Activated naive CD8-positive, alpha-beta T cell treated with anti-CD3 and anti-CD28 coated beads for 36 hours (primary cell): ENCODE results near the gene C1D. TPM values are rescaled to one million over a fixed set of nuclear protein-coding genes. Genes with fewer than 3 reads are reported as not detected.

Source experiments
- DNase-seq: peaks from one replicate; pipeline ENCODE4 v3.0.0; 2021
- H3K27ac Mint-ChIP-seq: one replicate; pipeline ENCODE4 v1.8.0; 2022; ENCODE audit warnings: mild to moderate bottlenecking, moderate library complexity, mixed read lengths
- H3K27me3 Mint-ChIP-seq: one replicate; pipeline ENCODE4 v1.8.0; 2022; ENCODE audit warnings: mild to moderate bottlenecking, mixed read lengths
- H3K36me3 Mint-ChIP-seq: one replicate; pipeline ENCODE4 v1.8.0; 2021; ENCODE audit warnings: mild to moderate bottlenecking, mixed read lengths
- H3K4me1 Mint-ChIP-seq: one replicate; pipeline ENCODE4 v1.8.0; 2021; ENCODE audit warnings: mixed read lengths
- H3K4me3 Mint-ChIP-seq: one replicate; pipeline ENCODE4 v1.8.0; 2022; ENCODE audit warnings: mild to moderate bottlenecking, moderate library complexity, mixed read lengths
- H3K9me3 Mint-ChIP-seq: one replicate; pipeline ENCODE4 v1.8.0; 2022; ENCODE audit warnings: mixed read lengths
- total RNA-seq, 2 experiments: library from RNA; stranded (reverse); gene quantifications; one replicate each; pipeline ENCODE4 v1.2.3, GENCODE V29; 2021

C1D gene
- total RNA-seq, 2 experiments from 2014 or later, result 34.1 to 39.6 TPM

DNA sequence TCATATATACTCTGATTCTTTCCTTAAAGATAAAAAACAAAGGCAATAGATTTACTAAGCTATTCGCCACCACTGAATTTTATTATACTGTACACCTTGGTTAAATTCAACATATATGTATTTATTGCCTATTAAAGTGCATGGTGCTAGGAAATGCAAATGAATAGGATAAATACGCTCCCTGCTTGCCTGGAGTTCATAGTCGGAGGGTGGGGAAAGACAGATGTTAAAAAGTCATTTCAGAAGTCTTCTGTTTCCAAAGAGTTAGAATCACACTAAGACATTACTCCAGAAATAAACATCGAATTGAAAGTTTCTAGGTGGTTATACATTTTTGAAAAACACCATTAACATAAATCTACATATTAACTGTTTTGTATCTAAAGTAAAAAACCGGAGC lies 19.8 kb downstream of the C1D start:
- peaks cover 3% of the 10 kb centered on the region for H3K36me3 Mint-ChIP-seq
- DNase-seq, result no peak
- H3K27me3 Mint-ChIP-seq, result no peaks in the 10 kb centered on the region
- H3K9me3 Mint-ChIP-seq, result no peaks in the 10 kb centered on the region
- H3K4me3 Mint-ChIP-seq, result no peak overlapping the region
- no peak overlapping the region for H3K27ac Mint-ChIP-seq
- no peaks in the 10 kb centered on the region for H3K4me1 Mint-ChIP-seq

DNA sequence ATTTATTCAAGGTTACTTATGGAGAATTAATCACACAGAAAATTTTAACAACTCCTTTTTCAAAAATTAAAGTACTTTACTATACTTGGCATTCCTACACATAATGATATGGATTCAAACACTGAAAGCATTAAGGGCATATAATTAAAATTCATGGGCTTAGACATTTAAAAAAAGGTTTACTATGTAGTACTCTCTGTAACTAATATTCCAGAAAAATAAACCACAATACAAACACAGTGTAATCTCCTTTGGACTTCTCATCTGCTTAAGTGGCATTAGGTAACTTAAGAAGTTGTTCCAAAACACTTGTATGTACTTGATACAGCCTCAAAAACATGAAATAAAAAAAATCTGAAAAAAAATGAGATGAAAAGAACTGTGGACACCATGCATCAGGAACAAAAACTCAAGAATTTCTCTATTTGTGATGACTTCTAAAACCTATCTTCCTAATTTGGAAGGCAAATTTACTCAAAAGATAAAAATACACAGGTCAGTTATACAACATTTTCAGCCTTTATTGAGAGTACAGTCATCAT lies 21.0 kb downstream of the C1D start:
- Mint-ChIP-seq H3K4me1 (no peaks in the 10 kb centered on the region), H3K9me3 (no peaks in the 10 kb centered on the region)

DNA sequence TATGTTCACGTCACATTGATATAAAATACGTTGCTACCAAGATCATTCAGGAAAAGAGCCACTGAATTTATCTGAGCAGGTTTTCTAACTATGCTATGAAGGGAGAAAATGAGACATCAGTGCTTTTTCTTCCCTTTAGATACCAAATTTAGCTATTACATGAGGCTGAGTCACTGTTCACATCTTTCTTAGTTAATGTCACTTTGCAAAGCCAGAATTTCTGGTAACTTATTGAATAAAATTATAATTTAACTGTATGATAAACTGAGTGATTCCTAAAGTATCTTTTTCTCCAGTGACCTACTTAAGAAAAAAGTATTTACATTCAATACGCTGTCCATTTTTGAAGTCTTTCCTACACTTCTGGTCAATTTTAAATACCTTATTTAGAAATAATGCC lies 22.7 kb downstream of the C1D start:
- H3K4me1 Mint-ChIP-seq, result peaks cover 2% of the 10 kb centered on the region

More for the DNA sequence above, 21.0 kb downstream of the C1D start:
- DNase-seq, result no peak
- Mint-ChIP-seq H3K27ac (no peak overlapping the region), H3K36me3 (peaks cover 3% of the 10 kb centered on the region), H3K4me3 (no peak overlapping the region), H3K27me3 (no peaks in the 10 kb centered on the region)

DNA sequence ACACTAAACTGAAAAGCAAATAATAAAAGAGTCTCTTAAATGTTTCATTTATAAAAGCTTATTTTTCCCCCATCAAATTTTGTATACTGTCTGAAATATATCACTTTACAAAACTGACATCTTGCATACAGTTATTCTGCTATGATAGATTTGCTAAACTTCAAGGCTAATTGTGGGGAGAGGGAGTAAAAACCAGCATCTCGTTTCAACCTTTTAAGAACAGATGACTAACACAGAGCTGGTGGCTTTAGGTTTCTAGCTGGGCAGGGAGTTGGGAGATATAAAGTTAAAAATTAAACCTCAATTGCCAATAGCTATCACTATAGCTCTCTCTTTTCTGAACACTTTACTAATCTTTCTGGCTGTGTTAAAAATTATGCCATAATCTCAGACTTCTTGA lies 23.5 kb downstream of the C1D start:
- H3K4me3 Mint-ChIP-seq, result no peak overlapping the region

More for the DNA sequence above, 22.7 kb downstream of the C1D start:
- Mint-ChIP-seq H3K27me3 (no peaks in the 10 kb centered on the region), H3K9me3 (no peaks in the 10 kb centered on the region), H3K27ac (no peak overlapping the region), H3K36me3 (peaks cover 2% of the 10 kb centered on the region), H3K4me3 (no peak overlapping the region)
- no peak for DNase-seq

DNA sequence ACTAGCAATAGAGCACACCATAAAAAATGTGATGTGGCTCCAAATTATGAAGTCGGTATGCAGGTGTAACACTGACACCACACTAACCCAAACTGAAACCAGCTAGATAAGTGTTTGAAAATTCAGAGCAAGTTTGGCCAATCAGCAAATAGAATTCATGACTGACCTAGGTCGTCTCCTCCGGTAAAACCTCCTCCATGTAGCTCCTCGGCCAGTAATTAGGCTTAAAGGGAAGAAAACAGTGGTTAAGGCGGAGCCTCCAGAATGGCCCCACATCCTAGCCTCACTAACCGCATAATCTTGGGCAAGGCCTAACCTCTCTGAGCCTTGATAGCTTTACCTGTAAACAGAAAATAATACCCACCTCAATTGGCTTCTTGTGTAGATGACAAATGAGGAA lies 30.1 kb downstream of the C1D start:
- no peak for DNase-seq
- no peaks in the 10 kb centered on the region for H3K9me3 Mint-ChIP-seq

More for the DNA sequence above, 23.5 kb downstream of the C1D start:
- H3K9me3 Mint-ChIP-seq, result no peaks in the 10 kb centered on the region
- DNase-seq, result no peak
- peaks cover 2% of the 10 kb centered on the region for H3K4me1 Mint-ChIP-seq
- no peak overlapping the region for H3K27ac Mint-ChIP-seq
- peaks cover 2% of the 10 kb centered on the region for H3K36me3 Mint-ChIP-seq
- H3K27me3 Mint-ChIP-seq, result no peaks in the 10 kb centered on the region

DNA sequence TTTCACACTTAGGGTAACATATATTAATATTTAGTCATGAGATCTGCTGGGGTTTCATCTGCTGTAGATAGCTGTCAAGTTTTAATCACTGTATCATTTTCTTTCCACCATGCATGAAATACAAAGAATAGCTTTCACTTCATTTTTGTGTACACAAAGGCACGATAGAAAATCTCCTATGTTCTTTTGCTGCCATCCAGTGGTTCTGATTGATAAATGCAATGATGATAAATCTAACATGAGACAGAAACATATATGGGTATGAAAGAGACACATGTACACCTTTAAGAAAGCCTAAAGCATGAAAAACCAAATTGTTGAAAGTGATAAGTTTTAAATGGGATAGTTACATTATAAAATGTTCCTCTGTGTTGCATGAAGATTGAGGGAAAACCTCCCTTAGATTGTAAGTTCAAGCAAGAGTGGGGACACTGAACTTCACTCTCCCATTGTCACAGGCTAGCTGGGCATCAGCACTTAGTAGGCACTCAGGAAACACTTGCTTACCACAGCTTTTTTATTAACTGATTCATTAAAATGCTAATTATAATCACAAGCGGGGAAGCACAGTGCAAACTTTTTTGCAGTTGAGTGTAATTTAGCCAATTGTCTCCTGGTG lies 31.2 kb downstream of the C1D start:
- Mint-ChIP-seq H3K27ac (no peak overlapping the region), H3K36me3 (no peaks in the 10 kb centered on the region), H3K4me1 (peaks cover 2% of the 10 kb centered on the region), H3K4me3 (no peak overlapping the region), H3K9me3 (no peaks in the 10 kb centered on the region), H3K27me3 (peaks cover 3% of the 10 kb centered on the region)
- DNase-seq, result no peak

More for the DNA sequence above, 30.1 kb downstream of the C1D start:
- Mint-ChIP-seq H3K27ac (no peak overlapping the region), H3K4me1 (peaks cover 2% of the 10 kb centered on the region), H3K27me3 (no peaks in the 10 kb centered on the region), H3K36me3 (no peaks in the 10 kb centered on the region), H3K4me3 (no peak overlapping the region)

DNA sequence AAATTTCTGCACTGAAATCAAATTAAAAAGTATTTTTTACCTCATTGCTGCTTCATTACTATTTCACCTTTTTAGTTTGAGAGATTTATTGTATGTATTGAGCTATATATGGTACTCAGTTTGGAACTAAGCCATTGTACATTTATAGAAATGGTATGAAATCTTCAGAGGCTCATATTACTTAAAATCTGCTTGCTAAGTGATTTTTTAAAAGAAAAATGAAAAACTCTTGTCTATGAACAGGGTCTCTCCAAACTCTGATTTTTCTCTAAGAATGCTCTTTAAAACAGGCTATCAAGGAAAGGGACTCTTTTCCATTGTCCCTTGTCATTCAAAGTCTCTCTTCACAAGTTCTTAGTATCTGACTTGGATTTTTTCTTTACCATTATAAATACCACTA lies 31.8 kb downstream of the C1D start:
- peaks cover 9% of the 10 kb centered on the region for H3K27me3 Mint-ChIP-seq
- H3K4me1 Mint-ChIP-seq, result no peaks in the 10 kb centered on the region
- H3K9me3 Mint-ChIP-seq, result no peaks in the 10 kb centered on the region
- no peak for DNase-seq
- H3K36me3 Mint-ChIP-seq, result no peaks in the 10 kb centered on the region
- no peak overlapping the region for H3K4me3 Mint-ChIP-seq
- no peak overlapping the region for H3K27ac Mint-ChIP-seq

DNA sequence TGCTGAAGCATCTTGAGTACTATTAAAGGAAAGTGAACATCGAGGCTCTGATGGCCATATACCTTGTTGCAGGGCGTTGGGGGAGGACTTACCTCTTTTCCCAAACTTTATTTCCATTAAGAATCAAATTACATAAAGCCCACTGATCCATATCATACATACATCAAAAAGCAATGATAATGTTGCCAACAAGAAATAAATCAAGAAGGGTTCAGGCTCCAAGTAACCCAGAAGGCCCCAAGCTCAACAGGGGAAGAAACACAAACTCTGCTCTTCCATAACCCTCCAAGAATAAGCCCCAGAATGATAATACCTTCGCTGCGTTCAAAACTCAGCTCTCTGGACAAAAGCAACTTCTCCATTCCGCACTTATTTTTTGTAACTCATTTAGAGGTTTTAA lies 32.3 kb downstream of the C1D start:
- no peak for DNase-seq
- H3K27ac Mint-ChIP-seq, result no peak overlapping the region
- H3K36me3 Mint-ChIP-seq, result no peaks in the 10 kb centered on the region
- H3K27me3 Mint-ChIP-seq, result peaks cover 12% of the 10 kb centered on the region
- no peaks in the 10 kb centered on the region for H3K4me1 Mint-ChIP-seq
- H3K9me3 Mint-ChIP-seq, result no peaks in the 10 kb centered on the region
- no peak overlapping the region for H3K4me3 Mint-ChIP-seq

DNA sequence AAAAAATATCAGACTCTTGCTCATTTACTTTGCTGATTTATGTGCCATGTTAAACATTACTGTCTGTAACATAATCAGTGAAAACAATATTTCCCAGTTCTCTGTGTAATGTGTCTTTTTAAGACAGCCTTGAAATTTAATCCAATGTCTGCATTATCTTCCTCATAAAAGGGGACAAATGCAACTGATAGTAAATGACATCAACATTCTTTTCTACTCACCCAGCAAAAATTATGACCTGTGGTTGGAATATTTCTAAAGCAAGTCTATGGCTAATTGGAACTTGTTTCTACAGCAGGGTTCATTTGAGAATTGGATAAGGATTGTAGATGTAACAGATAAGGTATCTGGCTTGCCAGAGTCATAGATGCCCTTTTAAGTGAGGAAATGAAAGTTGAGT lies 34.8 kb downstream of the C1D start:
- no peak for DNase-seq
- H3K4me3 Mint-ChIP-seq, result no peak overlapping the region
- peaks cover 25% of the 10 kb centered on the region for H3K27me3 Mint-ChIP-seq
- no peaks in the 10 kb centered on the region for H3K4me1 Mint-ChIP-seq
- no peak overlapping the region for H3K27ac Mint-ChIP-seq
- no peaks in the 10 kb centered on the region for H3K9me3 Mint-ChIP-seq
- no peaks in the 10 kb centered on the region for H3K36me3 Mint-ChIP-seq

DNA sequence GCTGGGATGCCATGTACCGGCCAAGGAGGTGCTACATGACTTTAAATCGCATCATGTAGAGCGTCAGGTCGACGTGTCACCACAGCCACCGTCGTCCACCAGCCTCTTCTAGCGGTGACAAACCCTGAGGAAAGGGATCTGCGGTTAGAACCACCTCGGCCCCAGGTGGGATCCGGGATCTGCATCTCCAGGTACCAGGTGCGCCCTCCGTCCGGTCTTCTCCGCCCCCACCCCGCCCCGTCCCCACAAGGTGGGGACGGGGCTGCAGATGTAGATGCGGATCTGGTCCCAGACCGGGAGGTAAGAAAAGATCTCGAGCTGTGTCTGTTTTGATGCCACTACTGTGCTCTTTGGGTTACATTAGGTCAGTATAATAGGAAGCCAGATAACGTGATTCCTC lies 38.4 kb downstream of the C1D start:
- Mint-ChIP-seq H3K4me1 (no peaks in the 10 kb centered on the region), H3K27me3 (peaks cover 33% of the 10 kb centered on the region), H3K9me3 (no peaks in the 10 kb centered on the region), H3K36me3 (no peaks in the 10 kb centered on the region), H3K27ac (no peak overlapping the region), H3K4me3 (no peak overlapping the region)
- DNase-seq, result no peak

DNA sequence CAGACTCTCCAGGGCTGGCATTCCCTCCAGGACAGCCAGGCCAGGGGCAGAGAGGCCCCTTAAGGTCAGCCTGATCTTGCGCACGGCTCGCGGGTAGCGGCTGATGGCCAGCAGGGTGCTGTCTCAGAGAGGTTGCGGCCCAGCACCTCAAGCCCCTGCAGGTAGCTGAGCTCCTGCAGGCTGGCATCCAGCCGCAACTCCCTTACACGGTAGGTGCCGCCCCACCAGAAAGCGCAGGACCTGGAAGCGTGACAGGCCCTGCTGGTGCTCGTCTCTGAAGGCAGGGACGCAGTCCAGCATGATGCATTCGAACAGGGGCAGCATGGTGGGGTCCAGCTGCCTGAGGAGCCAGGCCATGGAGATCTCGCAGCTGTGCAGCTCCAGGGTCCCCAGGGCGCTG lies 38.9 kb downstream of the C1D start:
- Mint-ChIP-seq H3K27ac (no peak overlapping the region), H3K27me3 (peaks cover 33% of the 10 kb centered on the region), H3K4me1 (no peaks in the 10 kb centered on the region), H3K36me3 (no peaks in the 10 kb centered on the region), H3K9me3 (no peaks in the 10 kb centered on the region), H3K4me3 (no peak overlapping the region)
- no peak for DNase-seq

DNA sequence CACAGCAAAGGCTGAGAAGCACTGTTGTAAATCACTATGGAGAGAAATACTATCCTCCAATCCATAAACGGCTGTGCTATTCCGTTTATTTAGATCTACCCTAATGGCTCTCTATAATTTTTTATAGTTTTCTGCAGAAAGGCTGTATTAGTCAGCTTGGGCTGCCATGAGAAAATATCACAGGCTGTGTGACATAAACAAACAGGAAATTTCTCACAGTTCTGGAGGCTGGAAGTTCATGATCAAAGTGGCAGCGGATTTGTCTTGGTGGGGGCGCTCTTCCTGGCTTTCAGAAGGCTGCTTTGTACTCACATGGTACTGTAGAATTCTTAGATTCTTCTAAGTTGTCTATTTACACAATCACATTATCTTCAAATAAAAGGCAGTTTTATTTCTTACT lies 44.1 kb downstream of the C1D start:
- Mint-ChIP-seq H3K4me1 (no peaks in the 10 kb centered on the region), H3K36me3 (no peaks in the 10 kb centered on the region), H3K27me3 (peaks cover 27% of the 10 kb centered on the region), H3K4me3 (no peak overlapping the region), H3K9me3 (no peaks in the 10 kb centered on the region), H3K27ac (no peak overlapping the region)
- DNase-seq, result no peak

DNA sequence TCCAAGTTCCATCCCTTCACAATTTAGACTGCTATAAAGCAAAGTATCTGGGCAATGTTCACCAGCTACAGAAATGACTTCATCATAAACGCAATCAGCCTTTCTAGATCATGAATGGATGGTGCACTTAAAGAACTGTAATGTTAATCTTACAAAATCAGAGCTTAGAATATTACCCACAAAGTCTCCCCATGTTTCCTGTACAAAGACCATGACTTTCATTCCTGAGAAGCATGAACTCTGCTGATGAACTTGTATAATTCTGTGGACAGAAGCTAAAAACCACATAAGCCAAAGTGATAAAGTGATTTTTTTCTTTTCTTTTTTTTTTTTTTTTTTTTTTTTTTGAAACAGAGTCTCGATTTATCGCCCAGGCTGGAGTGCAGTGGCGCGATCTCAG lies 53.3 kb downstream of the C1D start:
- no peak for DNase-seq
- no peak overlapping the region for H3K4me3 Mint-ChIP-seq
- no peaks in the 10 kb centered on the region for H3K9me3 Mint-ChIP-seq
- H3K36me3 Mint-ChIP-seq, result no peaks in the 10 kb centered on the region
- H3K27ac Mint-ChIP-seq, result no peak overlapping the region
- H3K4me1 Mint-ChIP-seq, result no peaks in the 10 kb centered on the region
- H3K27me3 Mint-ChIP-seq, result peaks cover 7% of the 10 kb centered on the region

DNA sequence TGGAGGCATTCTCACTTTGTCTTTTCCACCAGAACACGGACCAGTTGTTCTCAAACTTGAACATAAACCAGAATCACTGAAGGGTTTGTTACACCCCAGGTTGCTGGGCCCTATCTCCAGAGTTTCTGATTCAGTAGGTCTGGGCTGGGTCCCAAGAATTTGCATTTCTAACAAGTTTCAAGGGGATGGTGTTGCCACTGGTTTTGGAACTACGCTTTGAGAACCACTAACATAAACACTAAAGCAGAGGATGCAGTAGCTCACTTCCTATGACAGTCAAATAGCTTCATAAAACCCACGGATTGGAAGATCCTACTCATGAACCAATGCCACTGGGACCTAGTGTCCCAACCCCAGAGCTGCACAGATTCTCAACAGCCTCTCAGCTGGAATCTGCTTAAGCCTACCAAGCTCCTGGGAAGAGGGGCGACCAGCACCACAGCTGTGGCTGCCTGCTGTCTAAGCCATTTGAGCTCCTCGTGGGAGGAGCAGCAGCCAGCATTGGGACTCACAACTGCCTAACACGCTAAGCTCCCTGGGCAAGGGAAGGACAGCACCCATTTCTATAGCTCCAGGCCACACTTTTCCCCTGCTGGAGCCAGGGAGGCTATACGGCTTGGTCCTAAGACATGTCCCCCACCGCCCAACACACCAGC lies 62.5 kb downstream of the C1D start:
- Mint-ChIP-seq H3K27ac (no peak overlapping the region), H3K36me3 (no peaks in the 10 kb centered on the region), H3K4me3 (no peak overlapping the region), H3K27me3 (peaks cover 26% of the 10 kb centered on the region), H3K4me1 (no peaks in the 10 kb centered on the region), H3K9me3 (no peaks in the 10 kb centered on the region)
- no peak for DNase-seq

DNA sequence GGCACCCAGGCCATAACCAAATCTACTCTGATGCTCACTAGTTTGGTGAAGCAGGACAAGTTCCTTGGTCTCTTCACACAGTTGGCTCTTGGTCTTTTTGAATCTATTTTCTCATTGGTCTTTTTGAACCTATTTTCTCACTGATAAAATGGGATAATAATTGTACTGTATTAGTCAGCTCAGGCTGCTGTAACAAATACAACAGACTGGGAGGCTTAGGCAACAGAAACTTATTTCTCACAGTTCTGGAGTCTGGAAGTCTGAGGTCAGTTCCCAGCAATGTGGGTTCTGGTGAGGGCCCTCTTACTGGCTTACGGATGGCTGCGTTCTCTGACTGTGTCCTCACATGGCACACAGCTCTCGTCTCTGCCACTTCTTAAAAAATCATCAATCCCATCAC lies 63.5 kb downstream of the C1D start:
- Mint-ChIP-seq H3K36me3 (no peaks in the 10 kb centered on the region), H3K9me3 (no peaks in the 10 kb centered on the region), H3K4me1 (no peaks in the 10 kb centered on the region), H3K4me3 (no peak overlapping the region), H3K27me3 (peaks cover 26% of the 10 kb centered on the region), H3K27ac (no peak overlapping the region)
- DNase-seq, result no peak

DNA sequence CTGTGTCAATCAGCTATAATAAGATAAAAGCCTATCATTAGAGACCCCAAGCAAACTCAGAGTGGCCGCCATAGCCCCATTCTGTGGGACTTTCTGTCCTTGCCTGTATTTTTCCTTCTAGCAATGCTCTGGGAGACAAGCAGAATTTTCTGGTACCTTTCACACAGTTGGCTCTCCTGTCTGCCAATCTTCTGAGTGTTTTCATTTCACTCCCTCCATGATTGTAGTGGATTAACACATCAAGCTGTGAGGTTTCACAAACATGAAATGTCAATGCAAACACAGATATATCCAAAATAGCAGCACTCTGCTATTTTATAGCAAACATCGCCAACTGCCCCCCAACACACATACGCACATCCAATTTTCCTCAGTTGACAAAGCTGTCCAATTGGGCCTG lies 64.9 kb downstream of the C1D start:
- Mint-ChIP-seq H3K4me1 (no peaks in the 10 kb centered on the region), H3K27ac (no peak overlapping the region), H3K36me3 (no peaks in the 10 kb centered on the region), H3K4me3 (no peak overlapping the region), H3K9me3 (no peaks in the 10 kb centered on the region), H3K27me3 (peaks cover 26% of the 10 kb centered on the region)
- DNase-seq, result no peak
